Caco-2 (cell line): ENCODE data around the gene CR1. TPM values are rescaled to one million over a fixed set of nuclear protein-coding genes. Genes with fewer than 3 reads are reported as not detected.
"Not testable (repeated sequence)": the region's sequence is repeated elsewhere in the genome, so short reads cannot be mapped to it uniquely, and the experiment has no call there.

ENCODE experiments used
- BruUV-seq: library from RNA; stranded (reverse); fragments of 400-500 nt; replicated peaks from 2 replicates; lab custom pipeline; 2021; lab: Mats Ljungman, UMichigan
- CTCF ChIA-PET: fragments of 300-600 bp; sonication (Branson Sonifier 250); formaldehyde crosslinking; loops from one replicate; lab custom pipeline; 2022; ENCODE audit warnings: antibody characterized with exemption; lab: Charles Lee
- POLR2A ChIA-PET: fragments of 300-600 bp; sonication (Branson Sonifier 250); formaldehyde crosslinking; loops from one replicate; lab custom pipeline; 2022; ENCODE audit warnings: antibody characterized with exemption; lab: Charles Lee
- DNase-seq, 2 experiments: peaks; one replicate each; pipeline versions ENCODE4 v3.0.0 to v3.0.0-alpha.2; 2020 to 2022
- H3K27me3 ChIP-seq: replicated peaks from 2 replicates; pipeline ENCODE4 v1.6.0; 2011; ENCODE audit warnings: low read length; ENCODE audit not compliant: control insufficient read depth, insufficient read depth
- H3K36me3 ChIP-seq: 2 replicates; pipeline ENCODE4 v1.5.1; 2011; ENCODE audit warnings: low read length; ENCODE audit not compliant: control insufficient read depth, insufficient read depth
- H3K4me1 ChIP-seq: fragments of 250-450 bp; sonication (Bioruptor Pico); 2 replicates; pipeline ENCODE4 v1.5.1; 2020; ENCODE audit warnings: mild to moderate bottlenecking
- H3K4me3 ChIP-seq: 2 replicates; pipeline ENCODE4 v1.5.1; 2011; ENCODE audit warnings: low read depth, mild to moderate bottlenecking, control low read depth, low read length
- H3K9me3 ChIP-seq: fragments of 250-450 bp; sonication (Bioruptor Pico); 2 replicates; pipeline ENCODE4 v1.5.1; 2020; ENCODE audit warnings: mild to moderate bottlenecking, moderate library complexity
- H3K27ac Mint-ChIP-seq: one replicate; pipeline ENCODE4 v1.8.0; 2022; ENCODE audit warnings: mixed read lengths; ENCODE audit not compliant: unreplicated experiment
- H3K27me3 Mint-ChIP-seq: one replicate; pipeline ENCODE4 v1.8.0; 2022; ENCODE audit warnings: mixed read lengths; ENCODE audit not compliant: insufficient read depth, unreplicated experiment
- H3K36me3 Mint-ChIP-seq: one replicate; pipeline ENCODE4 v1.8.0; 2022; ENCODE audit warnings: mild to moderate bottlenecking, mixed read lengths; ENCODE audit not compliant: insufficient read depth, unreplicated experiment
- H3K4me1 Mint-ChIP-seq: one replicate; pipeline ENCODE4 v1.8.0; 2022; ENCODE audit warnings: low read depth, mixed read lengths; ENCODE audit not compliant: unreplicated experiment
- H3K4me3 Mint-ChIP-seq: one replicate; pipeline ENCODE4 v1.8.0; 2022; ENCODE audit warnings: mild to moderate bottlenecking, moderate library complexity, mixed read lengths; ENCODE audit not compliant: unreplicated experiment
- H3K9me3 Mint-ChIP-seq: one replicate; pipeline ENCODE4 v1.8.0; 2022; ENCODE audit warnings: mixed read lengths; ENCODE audit not compliant: unreplicated experiment
- intact Hi-C: fragments of 100-400 bp; cut with micrococcal nuclease; formaldehyde crosslinking; loops from one replicate; pipeline ENCODE4 v1.10.0; 2022; ENCODE audit not compliant: unreplicated experiment
- total RNA-seq: library from RNA; stranded (reverse); gene quantifications from 2 replicates; pipeline ENCODE4 v1.2.3, GENCODE V29; 2022
- TF ChIP-seq, protein P1 (sequence below), 2 experiments: fragments of 200-600 bp in 1 of 2; IDR thresholded peaks; 1 replicate in 1 of 2; 2 replicates in 1 of 2; pipeline versions ENCODE4 v1.5.1 to v1.8.0; 2011 to 2022; ENCODE audit warnings: antibody characterized with exemption in 1 of 2, control low read depth in 1 of 2, inconsistent platforms in 1 of 2, low read depth in 1 of 2, low read length in 1 of 2, mild to moderate bottlenecking in 1 of 2, moderate library complexity in 1 of 2; ENCODE audit not compliant: insufficient read depth in 1 of 2, severe bottlenecking in 1 of 2, unreplicated experiment in 1 of 2

The CR1 gene
- total RNA-seq, 1 experiment from 2014 or later: not detected

- DNase-seq, H3K9me3 Mint-ChIP-seq, H3K4me3 ChIP-seq, H3K36me3 ChIP-seq, BruUV-seq, POLR2A ChIA-PET, H3K9me3 ChIP-seq, H3K4me1 ChIP-seq, H3K4me3 Mint-ChIP-seq, H3K36me3 Mint-ChIP-seq, H3K27ac Mint-ChIP-seq, CTCF ChIA-PET, intact Hi-C loops, H3K27me3 ChIP-seq, H3K27me3 Mint-ChIP-seq: not testable (repeated sequence)
- peaks cover 11% of the 10 kb centered on the region for H3K4me1 Mint-ChIP-seq
These were observed 142.7 kb downstream of the CR1 start for GRCh38 chr1:207638487-207639145.

GRCh38 chr1:207639362-207639761 lies 143.4 kb downstream of the CR1 start:
- H3K27me3 Mint-ChIP-seq, H3K4me3 ChIP-seq, H3K27ac Mint-ChIP-seq, H3K36me3 ChIP-seq, CTCF ChIA-PET, H3K9me3 Mint-ChIP-seq, intact Hi-C loops, H3K9me3 ChIP-seq, POLR2A ChIA-PET, H3K4me1 ChIP-seq, BruUV-seq, DNase-seq, H3K27me3 ChIP-seq, H3K4me3 Mint-ChIP-seq, H3K36me3 Mint-ChIP-seq: not testable (repeated sequence)
- peaks cover 11% of the 10 kb centered on the region for H3K4me1 Mint-ChIP-seq

- TF ChIP-seq, protein P1, sequence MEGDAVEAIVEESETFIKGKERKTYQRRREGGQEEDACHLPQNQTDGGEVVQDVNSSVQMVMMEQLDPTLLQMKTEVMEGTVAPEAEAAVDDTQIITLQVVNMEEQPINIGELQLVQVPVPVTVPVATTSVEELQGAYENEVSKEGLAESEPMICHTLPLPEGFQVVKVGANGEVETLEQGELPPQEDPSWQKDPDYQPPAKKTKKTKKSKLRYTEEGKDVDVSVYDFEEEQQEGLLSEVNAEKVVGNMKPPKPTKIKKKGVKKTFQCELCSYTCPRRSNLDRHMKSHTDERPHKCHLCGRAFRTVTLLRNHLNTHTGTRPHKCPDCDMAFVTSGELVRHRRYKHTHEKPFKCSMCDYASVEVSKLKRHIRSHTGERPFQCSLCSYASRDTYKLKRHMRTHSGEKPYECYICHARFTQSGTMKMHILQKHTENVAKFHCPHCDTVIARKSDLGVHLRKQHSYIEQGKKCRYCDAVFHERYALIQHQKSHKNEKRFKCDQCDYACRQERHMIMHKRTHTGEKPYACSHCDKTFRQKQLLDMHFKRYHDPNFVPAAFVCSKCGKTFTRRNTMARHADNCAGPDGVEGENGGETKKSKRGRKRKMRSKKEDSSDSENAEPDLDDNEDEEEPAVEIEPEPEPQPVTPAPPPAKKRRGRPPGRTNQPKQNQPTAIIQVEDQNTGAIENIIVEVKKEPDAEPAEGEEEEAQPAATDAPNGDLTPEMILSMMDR (IDR thresholded peaks at IDR 0.05; ENCODE audit: insufficient read depth in 1 of 2, low read depth in 1 of 2, low read length in 1 of 2, severe bottlenecking in 1 of 2, unreplicated experiment in 1 of 2): no peak
- Histone ChIP-seq H3K4me3 (no peak overlapping the region), H3K9me3 (no peaks in the 10 kb centered on the region), H3K4me1 (no peaks in the 10 kb centered on the region), H3K36me3 (no peaks in the 10 kb centered on the region), H3K27me3 (no peaks in the 10 kb centered on the region)
- intact Hi-C loops: no loop called here
- no TSS peak for BruUV-seq
- no peaks in the 10 kb centered on the region for H3K9me3 Mint-ChIP-seq
- DNase-seq: no peak
- H3K36me3 Mint-ChIP-seq: no peaks in the 10 kb centered on the region
- POLR2A ChIA-PET: no interaction called here
- no peak overlapping the region for H3K27ac Mint-ChIP-seq
- no peak overlapping the region for H3K4me3 Mint-ChIP-seq
- no peaks in the 10 kb centered on the region for H3K27me3 Mint-ChIP-seq
- CTCF ChIA-PET: no interaction called here
- H3K4me1 Mint-ChIP-seq: no peaks in the 10 kb centered on the region
These were observed 148.4 kb downstream of the CR1 start for GRCh38 chr1:207644166-207644851.

DNA sequence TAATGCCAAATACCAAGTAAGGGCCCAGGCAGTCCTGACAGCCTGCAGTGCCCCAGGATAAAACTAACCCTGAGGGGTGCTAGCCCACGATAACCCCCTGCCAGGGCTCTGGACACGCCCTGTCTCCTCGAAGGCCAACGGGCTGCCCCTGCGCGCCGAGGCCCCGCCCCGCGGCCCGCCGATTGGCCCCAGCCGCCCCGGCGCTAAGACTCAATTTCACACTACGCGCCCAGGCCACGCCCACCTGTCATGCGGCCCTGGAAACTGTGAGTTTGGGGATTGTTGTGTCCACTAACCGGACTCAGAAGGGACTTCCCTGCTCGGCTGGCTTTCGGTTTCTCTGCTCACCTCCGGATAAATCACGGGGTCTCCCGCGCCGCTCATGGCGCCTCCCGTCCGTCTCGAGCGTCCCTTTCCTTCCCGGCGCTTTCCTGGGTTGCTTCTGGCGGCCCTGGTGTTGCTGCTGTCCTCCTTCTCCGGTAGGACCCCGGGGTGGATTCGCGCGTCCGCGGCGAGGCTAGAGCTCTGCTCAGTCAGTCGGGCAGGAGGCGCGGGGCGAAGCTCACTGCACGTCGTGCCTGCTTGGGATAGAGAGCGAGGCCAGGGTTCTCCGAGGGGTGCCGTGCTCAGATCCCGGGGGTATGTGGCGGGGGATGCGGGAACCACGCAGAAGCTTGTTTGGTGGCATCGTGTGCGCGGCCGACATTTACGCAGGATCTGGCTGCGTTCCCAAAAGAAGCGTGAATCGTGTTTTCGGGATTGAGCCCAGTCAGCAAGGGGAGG lies 149.1 kb downstream of the CR1 start, which contains the start of gene CR1L:
TSS of gene CR1L (plus strand) at position 282 of the 783 bp plus-strand sequence. CDS start at position 383, 101 bp downstream.
- H3K36me3 ChIP-seq: no peaks in the 10 kb centered on the region
- TF ChIP-seq, protein P1 (IDR thresholded peaks at IDR 0.05; ENCODE audit: insufficient read depth in 1 of 2, low read depth in 1 of 2, low read length in 1 of 2, severe bottlenecking in 1 of 2, unreplicated experiment in 1 of 2): no peak
- intact Hi-C loops: no loop called here
- no peak within 1 kb of the TSS for H3K27ac Mint-ChIP-seq
- no peaks in the 10 kb centered on the region for H3K4me1 Mint-ChIP-seq
- DNase-seq: no peak
- no peak within 1 kb of the TSS for H3K4me3 Mint-ChIP-seq
- POLR2A ChIA-PET: no interaction called here
- BruUV-seq: no TSS peak
- no peaks in the 10 kb centered on the region for H3K27me3 Mint-ChIP-seq
- no peaks in the 10 kb centered on the region for H3K9me3 ChIP-seq
- H3K27me3 ChIP-seq: no peaks in the 10 kb centered on the region
- CTCF ChIA-PET: no interaction called here
- no peaks in the 10 kb centered on the region for H3K9me3 Mint-ChIP-seq
- no peaks in the 10 kb centered on the region for H3K36me3 Mint-ChIP-seq
- no peaks in the 10 kb centered on the region for H3K4me1 ChIP-seq
- H3K4me3 ChIP-seq: no peak within 1 kb of the TSS
